ENCODE measurements around the gene UBTF. TPM values are rescaled to one million over a fixed set of nuclear protein-coding genes. Genes with fewer than 3 reads are reported as not detected.

UBTF gene
- total RNA-seq, 2 experiments from 2014 or later: 186 to 195 TPM

GRCh38 chr17:44197980-44198720, 21.3 kb downstream of the UBTF start:
- Mint-ChIP-seq H3K36me3 (ENCODE audit: low read depth) (peaks cover 42% of the 10 kb centered on the region), H3K27ac (peak overlapping the region; percentile 96), H3K4me1 (peaks cover 48% of the 10 kb centered on the region), H3K9me3 (no peaks in the 10 kb centered on the region), H3K27me3 (no peaks in the 10 kb centered on the region), H3K4me3 (peak overlapping the region; percentile 92)
- CTCF ChIA-PET: interaction anchor here (0.6 to 9.6 kb wide), 9 partner anchors 9 to 937 kb away, joined by 3 to 55 read pairs (median 4); partner anchors contain the start of genes ACBD4 and TMUB2
- peak; percentile 86 for DNase-seq
- POLR2A ChIA-PET: interaction anchor here (0.6 to 1.0 kb wide), 4 partner anchors 12 to 140 kb away, joined by 3 to 7 read pairs (median 4); partner anchors contain the start of gene TMUB2

GRCh38 chr17:44197107-44197506, 22.4 kb downstream of the UBTF start:
- peak overlapping the region; percentile 96 for H3K27ac Mint-ChIP-seq
- ChIA-PET POLR2A (no interaction called here), CTCF (interaction anchor here (1.4 to 9.6 kb wide), 4 partner anchors 11 to 134 kb away, joined by 4 to 55 read pairs (median 6); partner anchors contain the start of gene TMUB2)
- no peak for DNase-seq
- no peaks in the 10 kb centered on the region for H3K9me3 Mint-ChIP-seq
- H3K27me3 Mint-ChIP-seq: no peaks in the 10 kb centered on the region
- peak overlapping the region; percentile 92 for H3K4me3 Mint-ChIP-seq
- peaks cover 44% of the 10 kb centered on the region for H3K36me3 Mint-ChIP-seq (ENCODE audit: low read depth)
- H3K4me1 Mint-ChIP-seq: peaks cover 37% of the 10 kb centered on the region

GRCh38 chr17:44193326-44194084, 26.0 kb downstream of the UBTF start:
- Mint-ChIP-seq H3K36me3 (ENCODE audit: low read depth) (peaks cover 56% of the 10 kb centered on the region), H3K27me3 (no peaks in the 10 kb centered on the region), H3K9me3 (no peaks in the 10 kb centered on the region), H3K4me1 (peaks cover 34% of the 10 kb centered on the region), H3K4me3 (no peak overlapping the region), H3K27ac (peak overlapping the region; percentile 19)
- ChIA-PET POLR2A (no interaction called here), CTCF (interaction anchor here (9.6 kb wide), 1 partner anchor 17 kb away, joined by 55 read pairs; no protein-coding TSS in a partner anchor)
- DNase-seq: no peak

GRCh38 chr17:44192750-44193149, 26.7 kb downstream of the UBTF start:
- ChIA-PET POLR2A (no interaction called here), CTCF (interaction anchor here (1.5 kb wide), 1 partner anchor 17 kb away, joined by 6 read pairs; no protein-coding TSS in a partner anchor)
- Mint-ChIP-seq H3K4me1 (peaks cover 36% of the 10 kb centered on the region), H3K4me3 (no peak overlapping the region), H3K27me3 (no peaks in the 10 kb centered on the region), H3K9me3 (no peaks in the 10 kb centered on the region), H3K36me3 (ENCODE audit: low read depth) (peaks cover 49% of the 10 kb centered on the region), H3K27ac (no peak overlapping the region)
- no peak for DNase-seq

GRCh38 chr17:44191941-44192496, 27.5 kb downstream of the UBTF start:
- POLR2A ChIA-PET: no interaction called here
- no peak for DNase-seq
- CTCF ChIA-PET: interaction anchor here (0.5 to 1.5 kb wide), 2 partner anchors 18 to 443 kb away, joined by 4 to 6 read pairs; no protein-coding TSS in a partner anchor
- H3K27ac Mint-ChIP-seq: no peak overlapping the region
- H3K9me3 Mint-ChIP-seq: no peaks in the 10 kb centered on the region
- H3K27me3 Mint-ChIP-seq: no peaks in the 10 kb centered on the region
- peaks cover 31% of the 10 kb centered on the region for H3K4me1 Mint-ChIP-seq
- H3K4me3 Mint-ChIP-seq: no peak overlapping the region
- H3K36me3 Mint-ChIP-seq (ENCODE audit: low read depth): peaks cover 43% of the 10 kb centered on the region

- Mint-ChIP-seq H3K9me3 (no peaks in the 10 kb centered on the region), H3K36me3 (ENCODE audit: low read depth) (peaks cover 41% of the 10 kb centered on the region), H3K4me1 (peaks cover 27% of the 10 kb centered on the region), H3K27me3 (no peaks in the 10 kb centered on the region), H3K4me3 (no peak overlapping the region), H3K27ac (peak overlapping the region; percentile 34)
- CTCF ChIA-PET: interaction anchor here (0.5 to 1.5 kb wide), 2 partner anchors 19 to 442 kb away, joined by 4 to 6 read pairs; no protein-coding TSS in a partner anchor
- no peak for DNase-seq
- POLR2A ChIA-PET: no interaction called here
Measured at GRCh38 chr17:44191369-44191768, 28.1 kb downstream of the UBTF start.

- H3K27ac Mint-ChIP-seq: peak overlapping the region; percentile 55
Measured at GRCh38 chr17:44190481-44190880, 29.0 kb downstream of the UBTF start.

GRCh38 chr17:44188576-44189403, 30.7 kb downstream of the UBTF start:
- peak overlapping the region; percentile 100 for H3K4me3 Mint-ChIP-seq
- CTCF ChIA-PET: interaction anchor here (0.9 to 1.5 kb wide), 4 partner anchors 9 to 22 kb away, joined by 3 to 6 read pairs (median 4); no protein-coding TSS in a partner anchor

More at GRCh38 chr17:44190481-44190880, 29.0 kb downstream of the UBTF start:
- Mint-ChIP-seq H3K36me3 (ENCODE audit: low read depth) (peaks cover 36% of the 10 kb centered on the region), H3K27me3 (no peaks in the 10 kb centered on the region), H3K4me3 (peak overlapping the region; percentile 17), H3K4me1 (peaks cover 21% of the 10 kb centered on the region), H3K9me3 (no peaks in the 10 kb centered on the region)
- DNase-seq: no peak
- CTCF ChIA-PET: interaction anchor here (0.5 kb wide), 1 partner anchor 241 kb away, joined by 3 read pairs; no protein-coding TSS in a partner anchor
- POLR2A ChIA-PET: no interaction called here

GRCh38 chr17:44187131-44187899, 32.2 kb downstream of the UBTF start:
- H3K27me3 Mint-ChIP-seq: no peaks in the 10 kb centered on the region
- H3K36me3 Mint-ChIP-seq (ENCODE audit: low read depth): peaks cover 24% of the 10 kb centered on the region
- H3K27ac Mint-ChIP-seq: peak overlapping the region; percentile 99
- H3K4me3 Mint-ChIP-seq: peak overlapping the region; percentile 100
- POLR2A ChIA-PET: interaction anchor here (0.6 to 0.7 kb wide), 3 partner anchors 11 to 872 kb away, joined by 3 to 7 read pairs (median 4); no protein-coding TSS in a partner anchor
- CTCF ChIA-PET: interaction anchor here (1.0 to 4.7 kb wide), 8 partner anchors 11 to 46 kb away, joined by 3 to 30 read pairs (median 6); partner anchors contain the start of genes ASB16, HROB and UBTF
- no peaks in the 10 kb centered on the region for H3K9me3 Mint-ChIP-seq
- peak; percentile 36 for DNase-seq
- H3K4me1 Mint-ChIP-seq: peaks cover 37% of the 10 kb centered on the region

More at GRCh38 chr17:44188576-44189403, 30.7 kb downstream of the UBTF start:
- Mint-ChIP-seq H3K4me1 (peaks cover 30% of the 10 kb centered on the region), H3K9me3 (no peaks in the 10 kb centered on the region), H3K36me3 (ENCODE audit: low read depth) (peaks cover 24% of the 10 kb centered on the region), H3K27me3 (no peaks in the 10 kb centered on the region), H3K27ac (peak overlapping the region; percentile 99)
- POLR2A ChIA-PET: no interaction called here
- no peak for DNase-seq

GRCh38 chr17:44186307-44187130, 33.0 kb downstream of the UBTF start, which contains the start of gene TMUB2:
Gene TMUB2 (plus strand): TSS chr17:44186972. CDS start chr17:44187709, 737 bp downstream.
- ChIA-PET POLR2A (interaction anchor here (0.6 to 1.4 kb wide), 4 partner anchors 9 to 177 kb away, joined by 4 to 7 read pairs (median 4); partner anchors contain the start of gene HDAC5), CTCF (interaction anchor here (1.0 to 4.7 kb wide), 11 partner anchors 9 to 45 kb away, joined by 3 to 30 read pairs (median 6); partner anchors contain the start of genes ASB16, HROB and UBTF)
- peaks cover 32% of the 10 kb centered on the region for H3K36me3 Mint-ChIP-seq (ENCODE audit: low read depth)
- DNase-seq: peak; percentile 99
- H3K4me1 Mint-ChIP-seq: peaks cover 44% of the 10 kb centered on the region
- H3K4me3 Mint-ChIP-seq: peak within 1 kb of the TSS; percentile 100
- H3K9me3 Mint-ChIP-seq: no peaks in the 10 kb centered on the region
- H3K27me3 Mint-ChIP-seq: no peaks in the 10 kb centered on the region
- peak within 1 kb of the TSS; percentile 99 for H3K27ac Mint-ChIP-seq
